Transverse colon (tissue), 4 donors: ENCODE data around the gene PTGFRN. TPM values are rescaled to one million over a fixed set of nuclear protein-coding genes. Genes with fewer than 3 reads are reported as not detected.

ENCODE experiments used
- DNase-seq: peaks from one replicate; pipeline ENCODE4 v3.0.0-alpha.2; 2019
- H3K27ac ChIP-seq, 4 donors: fragments of 200-600 bp; sonication (generic); 2 replicates each; pipeline ENCODE4 v1.5.1; 2016 to 2018; ENCODE audit warnings: inconsistent platforms in 4 of 4
- H3K27me3 ChIP-seq: fragments of 200-600 bp; sonication (generic); 2 replicates; pipeline ENCODE4 v1.5.1; 2017; ENCODE audit warnings: inconsistent platforms
- H3K36me3 ChIP-seq, 4 donors: fragments of 200-600 bp; sonication (generic); 2 replicates each; pipeline ENCODE4 v1.5.1; 2017 to 2019; ENCODE audit warnings: inconsistent platforms in 4 of 4
- H3K4me1 ChIP-seq, 4 donors: fragments of 200-600 bp; sonication (generic); 2 replicates each; pipeline ENCODE4 v1.5.1; 2017 to 2020; ENCODE audit warnings: inconsistent platforms in 4 of 4
- H3K4me3 ChIP-seq, 4 donors: fragments of 200-600 bp; sonication (generic); 1 replicate in 1 of 4; 2 replicates in 3 of 4; pipeline versions ENCODE4 v1.5.1 to v1.6.1; 2017 to 2019; ENCODE audit warnings: inconsistent platforms in 4 of 4
- H3K9me3 ChIP-seq, 2 donors: fragments of 200-600 bp; sonication (generic); 2 replicates each; pipeline ENCODE4 v1.5.1; 2017 to 2019; ENCODE audit warnings: inconsistent platforms in 2 of 2
- EP300 ChIP-seq: sonication (generic); formaldehyde crosslinking; IDR thresholded peaks from one replicate; pipeline ENCODE4 v1.6.1; 2017; ENCODE audit warnings: antibody characterized with exemption, low read depth
- POLR2A ChIP-seq: fragments of 450-650 bp; IDR thresholded peaks from one replicate; pipeline ENCODE4 v1.6.1; 2016; ENCODE audit warnings: antibody characterized with exemption, mild to moderate bottlenecking, moderate library complexity
- POLR2AphosphoS5 ChIP-seq, 3 donors: sonication (generic); formaldehyde crosslinking; IDR thresholded peaks; one replicate each; pipeline ENCODE4 v1.6.1; 2016; ENCODE audit warnings: antibody characterized with exemption in 3 of 3
- WGBS, 2 donors: methylation state at CpG; one replicate each; pipeline ENCODE4 v1.1.5; 2018; ENCODE audit warnings: low coverage in 1 of 2; 5-methylcytosine and 5-hydroxymethylcytosine counted together
- in situ Hi-C, 4 donors: fragments of 200-750 bp; cut with MboI; loops; one replicate each; pipeline versions ENCODE4 v1.15.0 to v1.15.1; 2017; ENCODE audit warnings: low sequenced_read_pairs in 3 of 4, low pct_ligation_motif_present in 1 of 4, low pct_unique_long_range_greater_than_20kb in 1 of 4
- intact Hi-C: fragments of 100-400 bp; cut with DNase I; formaldehyde crosslinking; loops from one replicate; pipeline ENCODE4 v1.15.1; 2023; ENCODE audit warnings: low total_unique reads
- total RNA-seq, 4 donors: library from RNA; depleted of rRNA; stranded (reverse); fragments of >200 nt; gene quantifications; one replicate each; pipeline ENCODE4 v1.1.0, GENCODE V29; 2016
- TF ChIP-seq, protein P1 (sequence below), 5 experiments: fragments of 200-600 bp in 3 of 5; fragments of 450-650 bp in 2 of 5; sonication (generic) in 3 of 5; IDR thresholded peaks; 1 replicate in 2 of 5; 2 replicates in 3 of 5; pipeline ENCODE4 v1.5.1; 2016 to 2017; ENCODE audit warnings: antibody characterized with exemption in 5 of 5, inconsistent platforms in 3 of 5, mild to moderate bottlenecking in 2 of 5, moderate library complexity in 1 of 5

The PTGFRN gene
- total RNA-seq, 4 donors from 2014 or later, result 39.6 to 98.9 (median 73.9) TPM

DNA sequence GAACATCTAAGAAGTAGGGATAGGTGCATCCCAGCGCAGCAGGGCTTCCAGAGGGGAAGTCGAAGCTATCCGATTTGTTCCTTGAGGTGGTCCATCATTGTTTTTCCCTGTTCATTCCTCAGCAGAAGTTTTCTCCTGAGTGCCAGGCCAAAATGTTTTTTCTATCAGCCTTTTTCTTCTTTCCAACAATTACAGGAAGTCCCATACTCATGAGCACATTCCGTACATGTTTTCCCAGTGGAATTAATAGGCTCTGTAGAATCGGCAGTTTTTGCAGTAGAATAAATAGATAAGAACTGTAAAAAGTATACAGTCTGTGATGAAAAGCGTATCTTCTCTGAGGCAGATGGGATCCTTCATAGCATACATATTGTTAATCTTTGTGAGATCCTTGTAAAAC is 116.6 kb downstream of the PTGFRN start:
- WGBS, 2 donors, result 62 to 78% methylated on average over 3 to 6 of the region's 6 CpGs
- no peaks in the 10 kb centered on the region for H3K9me3 ChIP-seq
- no peak for TF ChIP-seq POLR2AphosphoS5 (IDR thresholded peaks at IDR 0.05)
- no peak for TF ChIP-seq EP300
- TF ChIP-seq, protein P1, sequence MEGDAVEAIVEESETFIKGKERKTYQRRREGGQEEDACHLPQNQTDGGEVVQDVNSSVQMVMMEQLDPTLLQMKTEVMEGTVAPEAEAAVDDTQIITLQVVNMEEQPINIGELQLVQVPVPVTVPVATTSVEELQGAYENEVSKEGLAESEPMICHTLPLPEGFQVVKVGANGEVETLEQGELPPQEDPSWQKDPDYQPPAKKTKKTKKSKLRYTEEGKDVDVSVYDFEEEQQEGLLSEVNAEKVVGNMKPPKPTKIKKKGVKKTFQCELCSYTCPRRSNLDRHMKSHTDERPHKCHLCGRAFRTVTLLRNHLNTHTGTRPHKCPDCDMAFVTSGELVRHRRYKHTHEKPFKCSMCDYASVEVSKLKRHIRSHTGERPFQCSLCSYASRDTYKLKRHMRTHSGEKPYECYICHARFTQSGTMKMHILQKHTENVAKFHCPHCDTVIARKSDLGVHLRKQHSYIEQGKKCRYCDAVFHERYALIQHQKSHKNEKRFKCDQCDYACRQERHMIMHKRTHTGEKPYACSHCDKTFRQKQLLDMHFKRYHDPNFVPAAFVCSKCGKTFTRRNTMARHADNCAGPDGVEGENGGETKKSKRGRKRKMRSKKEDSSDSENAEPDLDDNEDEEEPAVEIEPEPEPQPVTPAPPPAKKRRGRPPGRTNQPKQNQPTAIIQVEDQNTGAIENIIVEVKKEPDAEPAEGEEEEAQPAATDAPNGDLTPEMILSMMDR (IDR thresholded peaks at IDR 0.05), result no peak
- no peak for TF ChIP-seq POLR2A
- H3K4me1 ChIP-seq, result no peaks in the 10 kb centered on the region
- no peaks in the 10 kb centered on the region for H3K27me3 ChIP-seq
- intact Hi-C loops, result no loop called here
- in situ Hi-C loops, result loop anchor here in 2 of 4 donors (25.0 kb wide), 1 partner anchor 439 kb away; no protein-coding TSS in a partner anchor
- no peaks in the 10 kb centered on the region for H3K36me3 ChIP-seq
- no peak overlapping the region for H3K4me3 ChIP-seq
- H3K27ac ChIP-seq, result no peak overlapping the region
- DNase-seq, result no peak

DNA sequence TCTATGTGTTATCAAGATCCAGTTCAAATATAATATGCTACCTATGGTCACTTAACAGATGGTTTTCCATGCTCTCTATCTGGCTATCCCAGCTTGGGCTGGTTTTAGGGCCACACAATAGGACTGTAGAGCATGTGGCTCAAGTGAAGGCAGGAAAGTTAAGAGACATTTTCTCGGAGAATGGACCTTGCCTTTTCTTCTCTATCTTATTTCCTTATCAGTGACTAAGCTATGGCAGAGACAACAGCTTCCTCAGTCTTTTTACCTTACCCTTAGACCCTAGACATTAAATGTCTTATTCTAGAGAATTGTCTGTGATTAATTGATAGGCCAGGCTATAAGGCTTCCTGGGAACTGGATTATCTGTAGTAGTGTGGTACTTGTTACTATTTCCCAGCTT is 120.0 kb downstream of the PTGFRN start:
- Histone ChIP-seq H3K27ac (no peak overlapping the region), H3K4me1 (no peaks in the 10 kb centered on the region), H3K9me3 (no peaks in the 10 kb centered on the region), H3K36me3 (no peaks in the 10 kb centered on the region), H3K4me3 (no peak overlapping the region), H3K27me3 (no peaks in the 10 kb centered on the region)
- intact Hi-C loops (loop anchor here (5.0 kb wide), 1 partner anchor 758 kb away; no protein-coding TSS in a partner anchor), in situ Hi-C loops (loop anchor here in 2 of 4 donors (25.0 kb wide), 1 partner anchor 442 kb away; no protein-coding TSS in a partner anchor)
- WGBS, 2 donors, result 80 to 83% methylated on average over 1 of the region's 1 CpG
- TF ChIP-seq POLR2A, result no peak
- TF ChIP-seq, protein P1 (IDR thresholded peaks at IDR 0.05), result no peak
- TF ChIP-seq POLR2AphosphoS5 (IDR thresholded peaks at IDR 0.05), result no peak
- TF ChIP-seq EP300, result no peak
- no peak for DNase-seq

DNA sequence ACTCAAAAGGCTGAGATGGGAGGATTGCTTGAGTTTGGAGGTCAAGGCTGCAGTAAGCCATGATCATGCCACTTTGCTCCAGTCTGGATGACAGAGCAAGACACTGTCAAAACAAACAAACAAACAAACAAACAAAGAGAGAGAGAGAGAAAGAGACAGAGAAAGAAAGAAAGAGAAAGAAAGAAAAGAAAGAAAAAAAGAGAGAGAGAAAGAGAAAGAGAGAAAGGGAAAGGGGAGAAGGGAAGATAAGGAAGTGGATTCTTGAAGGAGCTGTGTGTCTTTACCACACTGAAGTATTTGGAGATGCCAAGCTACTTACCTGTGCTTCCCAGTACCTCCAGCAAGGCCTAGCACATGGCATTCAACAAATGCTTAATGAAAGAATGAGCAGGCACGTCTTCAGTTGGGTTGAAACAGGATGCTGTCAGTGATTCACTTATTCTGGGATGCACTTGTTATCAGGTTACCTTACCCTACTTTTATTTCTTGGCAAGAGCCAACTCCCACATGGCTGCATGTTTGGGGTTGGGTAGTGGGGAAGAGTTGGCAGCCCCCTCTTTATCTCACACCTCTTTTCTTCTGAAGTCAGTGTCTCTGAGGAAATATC is 120.7 kb downstream of the PTGFRN start:
- Histone ChIP-seq H3K4me1 (no peaks in the 10 kb centered on the region), H3K27me3 (no peaks in the 10 kb centered on the region), H3K9me3 (no peaks in the 10 kb centered on the region), H3K36me3 (no peaks in the 10 kb centered on the region), H3K27ac (no peak overlapping the region), H3K4me3 (no peak overlapping the region)
- WGBS, 2 donors, result 80 to 86% methylated on average over 1 of the region's 1 CpG
- in situ Hi-C loops (loop anchor here in 2 of 4 donors (25.0 kb wide), 1 partner anchor 443 kb away; no protein-coding TSS in a partner anchor), intact Hi-C loops (loop anchor here (5.0 kb wide), 1 partner anchor 757 kb away; no protein-coding TSS in a partner anchor)
- no peak for DNase-seq
- no peak for TF ChIP-seq POLR2AphosphoS5 (IDR thresholded peaks at IDR 0.05)
- TF ChIP-seq, protein P1 (IDR thresholded peaks at IDR 0.05), result no peak
- TF ChIP-seq POLR2A, result no peak
- no peak for TF ChIP-seq EP300

DNA sequence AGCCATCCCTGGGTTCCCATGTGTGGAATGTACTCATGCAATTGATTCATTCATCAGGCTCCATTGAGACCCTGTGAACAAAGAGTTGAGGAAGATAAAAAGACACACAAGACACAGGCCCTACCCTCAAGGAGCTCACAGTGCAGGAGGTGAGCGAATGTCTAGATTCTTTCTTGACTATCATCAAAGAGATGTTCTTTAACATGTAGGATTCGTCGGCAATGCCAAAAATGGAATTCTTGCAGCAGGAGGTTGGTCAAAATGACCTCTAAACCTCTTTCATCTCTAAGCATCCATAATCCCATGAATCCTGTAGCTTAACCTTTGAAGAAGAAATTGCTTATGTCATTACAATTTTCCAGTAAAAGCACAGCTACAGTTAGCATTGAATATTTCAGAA is 122.5 kb downstream of the PTGFRN start:
- intact Hi-C loops, result loop anchor here (5.0 kb wide), 1 partner anchor 755 kb away; no protein-coding TSS in a partner anchor
- no peak overlapping the region for H3K4me3 ChIP-seq
- WGBS, 2 donors, result 98 to 100% methylated on average over 3 of the region's 3 CpGs

More for the DNA sequence above, 122.5 kb downstream of the PTGFRN start:
- Histone ChIP-seq H3K4me1 (no peaks in the 10 kb centered on the region), H3K27ac (no peak overlapping the region), H3K27me3 (no peaks in the 10 kb centered on the region), H3K9me3 (no peaks in the 10 kb centered on the region), H3K36me3 (no peaks in the 10 kb centered on the region)
- in situ Hi-C loops, result loop anchor here in 2 of 4 donors (25.0 kb wide), 1 partner anchor 445 kb away; no protein-coding TSS in a partner anchor
- TF ChIP-seq POLR2AphosphoS5 (IDR thresholded peaks at IDR 0.05), result no peak
- no peak for TF ChIP-seq POLR2A
- TF ChIP-seq EP300, result no peak
- TF ChIP-seq, protein P1 (IDR thresholded peaks at IDR 0.05), result no peak
- no peak for DNase-seq
